HK-2 (cell line): Measurements from ENCODE around the gene FAM234A.
A peak's percentile ranks its signal among the peaks of the same experiment; 100 is the strongest.

Source experiments
- DNase-seq: peaks from one replicate; pipeline ENCODE4 v3.0.0-alpha.2; 2018; ENCODE audit not compliant: unreplicated experiment

The FAM234A gene

GRCh38 chr16:281660-282255 is 47.1 kb downstream of the FAM234A start:
- DNase-seq: no peak

GRCh38 chr16:282491-282890 is 47.9 kb downstream of the FAM234A start:
- DNase-seq: no peak

DNA sequence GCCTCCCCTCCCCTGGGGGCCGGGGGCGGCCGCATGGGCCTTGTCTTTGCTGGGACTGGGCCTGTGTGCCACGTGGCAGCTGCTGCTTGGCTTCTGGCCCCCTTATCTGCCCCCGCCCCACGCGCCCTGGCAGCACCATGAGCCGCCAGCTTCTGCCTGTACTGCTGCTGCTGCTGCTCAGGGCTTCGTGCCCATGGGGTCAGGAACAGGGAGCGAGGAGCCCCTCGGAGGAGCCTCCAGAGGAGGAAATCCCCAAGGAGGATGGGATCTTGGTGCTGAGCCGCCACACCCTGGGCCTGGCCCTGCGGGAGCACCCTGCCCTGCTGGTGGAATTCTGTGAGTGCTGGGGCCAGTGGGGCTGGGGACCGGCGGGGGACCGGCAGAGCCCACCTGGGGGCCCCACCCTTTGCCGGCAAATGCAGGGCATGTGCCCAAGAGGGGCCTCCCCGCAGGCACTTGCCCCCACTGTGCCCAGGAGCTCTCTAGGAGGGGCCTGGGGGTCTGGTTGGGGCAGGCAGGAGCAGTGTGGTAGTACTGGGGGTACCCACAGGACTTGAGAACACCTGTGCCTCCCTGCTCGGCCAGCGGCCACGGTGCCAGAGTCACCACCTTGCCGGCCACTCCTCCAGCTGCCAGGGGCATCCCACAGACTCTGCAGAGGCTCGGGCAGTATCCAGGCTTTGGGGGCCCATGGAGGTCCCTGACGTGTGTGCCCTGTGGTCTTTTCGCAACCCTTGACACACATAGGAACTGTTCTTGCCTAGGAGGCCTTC is 48.6 kb downstream of the FAM234A start, which contains the start of gene PDIA2:
PDIA2 (plus strand) TSS at position 132 of the 773 bp plus-strand sequence; CDS start at position 138, 6 bp downstream.
- no peak for DNase-seq

DNA sequence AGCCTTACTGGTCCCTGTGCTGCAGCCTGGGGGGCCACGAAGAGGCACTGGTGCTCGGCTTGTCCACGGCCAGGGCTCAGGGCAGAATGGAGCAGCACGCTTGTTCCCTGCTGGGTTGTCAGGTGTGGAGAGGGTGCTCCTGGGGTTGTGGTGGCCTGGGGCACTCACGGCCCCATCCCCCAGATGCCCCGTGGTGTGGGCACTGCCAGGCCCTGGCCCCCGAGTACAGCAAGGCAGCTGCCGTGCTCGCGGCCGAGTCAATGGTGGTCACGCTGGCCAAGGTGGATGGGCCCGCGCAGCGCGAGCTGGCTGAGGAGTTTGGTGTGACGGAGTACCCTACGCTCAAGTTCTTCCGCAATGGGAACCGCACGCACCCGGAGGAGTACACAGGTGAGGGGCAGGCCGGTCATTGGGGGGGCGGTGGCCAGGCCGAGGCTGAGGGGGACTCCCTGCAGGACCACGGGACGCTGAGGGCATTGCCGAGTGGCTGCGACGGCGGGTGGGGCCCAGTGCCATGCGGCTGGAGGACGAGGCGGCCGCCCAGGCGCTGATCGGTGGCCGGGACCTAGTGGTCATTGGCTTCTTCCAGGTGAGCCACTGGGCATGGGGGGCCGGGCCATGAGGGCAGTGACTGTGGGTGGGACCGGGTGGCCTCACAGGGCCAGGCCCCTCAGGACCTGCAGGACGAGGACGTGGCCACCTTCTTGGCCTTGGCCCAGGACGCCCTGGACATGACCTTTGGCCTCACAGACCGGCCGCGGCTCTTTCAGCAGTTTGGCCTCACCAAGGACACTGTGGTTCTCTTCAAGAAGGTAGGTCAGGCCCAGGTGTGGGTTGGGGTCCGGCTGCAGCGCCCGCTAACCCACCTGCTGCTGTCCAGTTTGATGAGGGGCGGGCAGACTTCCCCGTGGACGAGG is 49.8 kb downstream of the FAM234A start:
- no peak for DNase-seq

- DNase-seq: peak; percentile 73
Observed at GRCh38 chr16:285146-286055, 50.8 kb downstream of the FAM234A start.

DNA sequence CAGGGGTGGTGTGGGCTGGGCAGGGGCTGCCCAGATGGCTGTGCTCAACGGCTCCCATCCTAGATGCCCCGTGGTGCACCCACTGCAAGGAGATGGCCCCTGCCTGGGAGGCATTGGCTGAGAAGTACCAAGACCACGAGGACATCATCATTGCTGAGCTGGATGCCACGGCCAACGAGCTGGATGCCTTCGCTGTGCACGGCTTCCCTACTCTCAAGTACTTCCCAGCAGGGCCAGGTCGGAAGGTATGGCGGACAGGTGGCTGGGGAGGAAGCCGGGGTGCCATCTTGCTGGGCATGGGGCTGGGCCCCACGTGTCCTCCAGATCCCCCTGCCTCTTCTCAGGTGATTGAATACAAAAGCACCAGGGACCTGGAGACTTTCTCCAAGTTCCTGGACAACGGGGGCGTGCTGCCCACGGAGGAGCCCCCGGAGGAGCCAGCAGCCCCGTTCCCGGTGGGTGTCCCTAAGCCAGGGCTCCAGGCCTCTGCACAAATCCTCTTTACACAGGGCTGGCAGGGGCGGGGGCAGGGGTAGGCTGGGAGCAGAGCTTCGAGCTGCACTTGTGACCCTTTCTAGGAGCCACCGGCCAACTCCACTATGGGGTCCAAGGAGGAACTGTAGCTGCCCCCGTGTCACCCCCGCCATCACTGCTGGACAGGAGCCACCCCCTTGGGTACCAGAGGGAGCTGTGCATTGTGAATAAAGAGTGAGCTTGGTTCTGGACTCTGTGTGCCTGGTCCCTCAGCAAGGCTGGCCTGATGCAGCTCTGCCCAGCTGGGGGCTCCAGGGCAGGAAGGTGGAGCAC is 52.1 kb downstream of the FAM234A start:
- DNase-seq: no peak

DNA sequence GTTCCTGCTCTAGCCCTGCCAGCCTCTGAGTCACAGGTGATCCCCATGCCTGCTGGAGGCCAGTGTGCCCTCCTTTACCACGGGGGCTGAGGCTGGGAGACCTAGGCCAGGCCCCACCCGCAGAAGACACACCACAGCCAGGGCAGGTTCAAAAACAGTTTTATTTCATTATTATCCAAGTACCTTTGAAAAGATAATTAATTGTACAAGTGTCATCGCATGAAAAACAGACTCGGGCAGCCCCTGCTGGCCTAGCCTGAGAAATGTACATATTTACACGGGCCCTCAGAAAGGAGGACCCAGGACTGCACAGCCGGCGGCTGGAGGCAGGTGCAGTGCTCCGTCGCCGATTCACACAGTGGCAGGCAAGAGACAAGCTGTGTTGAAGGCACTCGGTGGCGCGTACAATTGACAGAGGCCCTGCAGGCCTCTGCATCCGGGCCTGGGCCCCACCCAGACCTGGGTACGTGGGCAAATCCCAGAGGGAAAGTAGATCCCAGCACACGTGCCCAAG is 52.7 kb downstream of the FAM234A start:
- DNase-seq: no peak

- DNase-seq: no peak
Observed at GRCh38 chr16:287981-288920, 53.6 kb downstream of the FAM234A start.

- DNase-seq: no peak
Observed at GRCh38 chr16:289395-289997, 54.9 kb downstream of the FAM234A start.

GRCh38 chr16:290015-290680 is 55.5 kb downstream of the FAM234A start:
- DNase-seq: no peak

DNA sequence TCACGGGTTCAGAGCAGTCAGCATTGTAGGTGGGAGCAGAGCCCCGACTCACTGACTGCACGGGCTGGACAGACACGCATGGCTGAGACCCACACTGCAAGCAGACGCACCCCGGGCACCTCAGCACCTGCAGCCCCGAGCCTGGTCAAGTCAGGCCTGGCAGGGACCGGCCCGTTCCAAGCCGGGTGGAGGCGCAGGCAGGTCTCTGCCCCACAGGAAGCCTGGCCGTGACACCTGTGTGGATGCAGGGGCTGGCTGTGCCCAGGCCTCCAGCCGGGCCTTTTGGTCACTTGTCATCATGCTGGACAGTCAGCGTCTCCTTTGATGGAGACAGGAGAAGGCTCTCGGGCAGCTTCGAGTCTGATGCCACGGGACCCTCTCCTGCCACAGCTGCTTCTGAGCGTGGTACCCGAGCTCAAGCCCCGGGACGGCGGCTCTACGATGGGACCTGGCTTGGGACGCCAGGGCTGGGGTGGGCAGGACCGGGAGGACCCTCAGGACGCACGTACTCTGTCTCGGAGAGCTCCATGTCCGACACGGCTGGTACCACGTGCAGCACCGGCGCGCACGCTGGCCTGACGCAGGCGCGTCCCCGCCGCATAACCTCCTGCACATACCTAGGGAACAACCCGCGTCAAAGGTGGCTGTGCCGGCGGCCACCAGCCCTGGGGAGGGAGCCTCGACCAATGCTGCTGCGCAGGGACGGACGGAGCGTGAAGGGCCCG is 56.2 kb downstream of the FAM234A start:
- no peak for DNase-seq

GRCh38 chr16:291539-291938 is 56.9 kb downstream of the FAM234A start:
- no peak for DNase-seq

DNA sequence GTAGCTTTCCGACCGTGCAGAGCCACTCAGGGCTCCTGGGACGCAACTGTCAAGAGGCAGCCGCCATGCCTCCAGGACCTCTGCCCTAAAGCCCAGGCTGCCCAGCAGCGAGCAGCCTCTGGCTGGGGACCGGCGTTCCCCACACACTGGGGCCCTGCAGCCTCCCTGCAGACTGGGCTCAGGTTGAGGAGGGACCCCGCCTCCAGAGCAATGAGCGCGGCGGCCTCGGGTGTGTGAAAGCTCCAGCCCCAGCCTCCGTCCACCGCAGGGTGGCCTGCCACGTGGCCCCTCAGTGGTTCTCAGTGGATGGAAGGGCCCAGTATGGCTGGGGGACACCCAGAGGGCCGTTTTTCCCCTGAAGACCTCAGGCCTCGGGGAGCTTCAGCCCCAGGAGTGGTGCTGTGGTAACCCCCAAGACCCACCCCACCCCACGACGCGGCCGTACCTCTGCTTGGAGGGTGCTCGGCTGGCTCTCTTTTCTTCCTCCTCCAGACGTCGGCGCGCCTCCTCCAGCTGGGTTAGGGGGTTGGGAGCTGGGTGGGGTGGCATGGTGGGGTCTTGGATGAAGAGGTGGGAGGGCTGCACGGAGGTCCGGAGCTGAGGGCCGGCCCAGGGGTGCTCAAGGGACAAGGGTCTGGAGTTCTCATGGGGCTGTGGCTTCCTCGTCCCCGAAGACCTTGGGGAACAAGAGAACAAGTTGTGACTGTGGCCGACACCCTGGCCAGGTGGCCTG is 58.6 kb downstream of the FAM234A start:
- no peak for DNase-seq

DNA sequence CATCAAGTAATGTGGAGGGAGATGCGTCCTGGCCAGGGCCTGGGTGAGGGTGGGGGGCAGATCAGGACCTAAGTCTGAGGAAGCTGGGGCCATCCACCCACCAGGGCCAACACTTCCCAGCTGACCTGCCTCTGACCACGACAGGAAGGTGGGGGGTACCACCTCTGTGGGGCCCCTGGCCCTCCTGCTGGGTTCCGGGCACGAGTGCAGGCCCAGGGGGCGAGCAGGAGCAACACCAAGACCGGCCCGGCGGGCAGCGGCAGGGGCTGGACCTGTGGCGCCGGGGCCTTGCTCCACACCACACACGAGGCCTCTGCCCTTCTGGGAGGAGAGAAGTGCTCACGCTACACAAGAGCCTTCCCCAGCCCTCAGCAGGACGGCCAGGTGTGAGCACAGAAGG is 61.7 kb downstream of the FAM234A start:
- no peak for DNase-seq

GRCh38 chr16:296806-297510 is 62.3 kb downstream of the FAM234A start:
- no peak for DNase-seq

- DNase-seq: no peak
Observed at GRCh38 chr16:297832-298231, 63.2 kb downstream of the FAM234A start.
